HG02970 (cell line): Measurements from ENCODE around the gene TBC1D4.

Source experiments
- ATAC-seq: cut with Tn5 transposase; IDR thresholded peaks from one replicate; pipeline ENCODE4 v1.9.1; 2021; ENCODE audit warnings: mild to moderate bottlenecking, moderate library complexity, moderate number of reproducible peaks; ENCODE audit not compliant: unreplicated experiment, low FRiP score

Gene TBC1D4

GRCh38 chr13:75399168-75399878, 82.6 kb downstream of the TBC1D4 start:
- no peak for ATAC-seq

- ATAC-seq, result no peak
Observed at GRCh38 chr13:75398072-75398471, 83.9 kb downstream of the TBC1D4 start.

- no peak for ATAC-seq
Observed at GRCh38 chr13:75395901-75396300, 86.1 kb downstream of the TBC1D4 start.

- ATAC-seq, result no peak
Observed at GRCh38 chr13:75395066-75395465, 86.9 kb downstream of the TBC1D4 start.

GRCh38 chr13:75393839-75394520, 88.0 kb downstream of the TBC1D4 start:
- no peak for ATAC-seq

- ATAC-seq, result no peak
Observed at GRCh38 chr13:75391432-75392100, 90.4 kb downstream of the TBC1D4 start.

- no peak for ATAC-seq
Observed at GRCh38 chr13:75390229-75390628, 91.7 kb downstream of the TBC1D4 start.

- ATAC-seq, result no peak
Observed at GRCh38 chr13:75385708-75386083, 96.3 kb downstream of the TBC1D4 start.

GRCh38 chr13:75384879-75385707, 96.9 kb downstream of the TBC1D4 start:
- no peak for ATAC-seq

- no peak for ATAC-seq
Observed at GRCh38 chr13:75383064-75383715, 98.8 kb downstream of the TBC1D4 start.

- no peak for ATAC-seq
Observed at GRCh38 chr13:75378301-75378700, 103.7 kb downstream of the TBC1D4 start.

GRCh38 chr13:75376792-75377402, 105.1 kb downstream of the TBC1D4 start:
- no peak for ATAC-seq

GRCh38 chr13:75375329-75375728, 106.6 kb downstream of the TBC1D4 start:
- no peak for ATAC-seq

- no peak for ATAC-seq
Observed at GRCh38 chr13:75373988-75374387, 108.0 kb downstream of the TBC1D4 start.

- no peak for ATAC-seq
Observed at GRCh38 chr13:75372923-75373841, 108.8 kb downstream of the TBC1D4 start.

- ATAC-seq, result no peak
Observed at GRCh38 chr13:75372517-75372916, 109.5 kb downstream of the TBC1D4 start.

GRCh38 chr13:75371203-75371602, 110.8 kb downstream of the TBC1D4 start:
- no peak for ATAC-seq

GRCh38 chr13:75370774-75371173, 111.2 kb downstream of the TBC1D4 start:
- ATAC-seq, result no peak

GRCh38 chr13:75369981-75370380, 112.0 kb downstream of the TBC1D4 start:
- ATAC-seq, result no peak
